Measurements from ENCODE around the gene CD209. TPM values are rescaled to one million over a fixed set of nuclear protein-coding genes. Genes with fewer than 3 reads are reported as not detected.
A peak's percentile ranks its signal among the peaks of the same experiment; 100 is the strongest.

The CD209 gene
- total RNA-seq, 5 donors from 2014 or later (not counting 1 experiment from before 2014, with no cell fraction given): 0.07 TPM; not detected in 4

- ChIA-PET POLR2A (no interaction called here), CTCF (no interaction called here)
- WGBS (ENCODE audit: insufficient coverage): 56% methylated on average over 2 of the region's 2 CpGs
- Histone ChIP-seq H3K4me3 (ENCODE audit: control insufficient read depth in 1 of 2, extremely low read depth in 1 of 2, low read length in 1 of 2) (no peak overlapping the region), H3K27me3 (replicated peaks in 1 of 2; ENCODE audit: control insufficient read depth in 2 of 2, extremely low read depth in 1 of 2, insufficient read depth in 2 of 2, low read length in 1 of 2) (peaks cover 0 to 39% of the 10 kb centered on the region in 2 experiments), H3K27ac (ENCODE audit: low read length) (no peak overlapping the region), H3K36me3 (ENCODE audit: control insufficient read depth in 2 of 2, extremely low read depth in 1 of 2, insufficient read depth in 1 of 2, low read length in 1 of 2) (no peaks in the 10 kb centered on the region), H3K9me3 (no peaks in the 10 kb centered on the region), H3K4me1 (ENCODE audit: control insufficient read depth in 1 of 2, extremely low read depth in 1 of 2, insufficient read depth in 2 of 2, low read length in 2 of 2) (peaks cover 0 to 10% of the 10 kb centered on the region in 2 experiments)
- peaks cover 3 to 13% of the 10 kb centered on the region in 2 donors for H3K27me3 Mint-ChIP-seq
- DNase-seq (no peak), ATAC-seq (replicated peaks in 1 of 4) (no peak)
- H3K4me3 Mint-ChIP-seq: no peak overlapping the region
- H3K4me1 Mint-ChIP-seq: peaks cover 17 to 34% (median 32%) of the 10 kb centered on the region in 3 donors
- no peaks in the 10 kb centered on the region for H3K36me3 Mint-ChIP-seq
- no peak overlapping the region for H3K27ac Mint-ChIP-seq
- H3K9me3 Mint-ChIP-seq: no peaks in the 10 kb centered on the region
Observed at GRCh38 chr19:7699003-7699402, 48.3 kb downstream of the CD209 start.

GRCh38 chr19:7698583-7698982, 48.8 kb downstream of the CD209 start:
- H3K27ac Mint-ChIP-seq: no peak overlapping the region
- H3K27me3 Mint-ChIP-seq: peaks cover 3 to 13% of the 10 kb centered on the region in 2 donors
- H3K27ac ChIP-seq (ENCODE audit: low read length): no peak overlapping the region
- ChIA-PET POLR2A (no interaction called here), CTCF (no interaction called here)
- H3K4me3 Mint-ChIP-seq: no peak overlapping the region
- ATAC-seq (replicated peaks in 1 of 4) (no peak), DNase-seq (no peak)
- H3K4me3 ChIP-seq (ENCODE audit: control insufficient read depth in 1 of 2, extremely low read depth in 1 of 2, low read length in 1 of 2): no peak overlapping the region
- H3K9me3 Mint-ChIP-seq: no peaks in the 10 kb centered on the region
- no peaks in the 10 kb centered on the region for H3K9me3 ChIP-seq
- no peaks in the 10 kb centered on the region for H3K36me3 ChIP-seq (ENCODE audit: control insufficient read depth in 2 of 2, extremely low read depth in 1 of 2, insufficient read depth in 1 of 2, low read length in 1 of 2)
- H3K4me1 Mint-ChIP-seq: peaks cover 14 to 30% (median 29%) of the 10 kb centered on the region in 3 donors
- no peaks in the 10 kb centered on the region for H3K36me3 Mint-ChIP-seq
- peaks cover 0 to 39% of the 10 kb centered on the region in 2 experiments for H3K27me3 ChIP-seq (replicated peaks in 1 of 2; ENCODE audit: control insufficient read depth in 2 of 2, extremely low read depth in 1 of 2, insufficient read depth in 2 of 2, low read length in 1 of 2)
- peaks cover 0 to 12% of the 10 kb centered on the region in 2 experiments for H3K4me1 ChIP-seq (ENCODE audit: control insufficient read depth in 1 of 2, extremely low read depth in 1 of 2, insufficient read depth in 2 of 2, low read length in 2 of 2)
- 65% methylated on average over 9 of the region's 11 CpGs for WGBS (ENCODE audit: insufficient coverage)

GRCh38 chr19:7697721-7698287, 49.5 kb downstream of the CD209 start:
- peaks cover 12 to 25% (median 25%) of the 10 kb centered on the region in 3 donors for H3K4me1 Mint-ChIP-seq
- no peaks in the 10 kb centered on the region for H3K9me3 Mint-ChIP-seq
- POLR2A ChIA-PET: interaction anchor here in 1 of 2 donors (0.6 kb wide), 1 partner anchor 1195 kb away, joined by 3 read pairs; no protein-coding TSS in a partner anchor
- peaks cover 3 to 13% of the 10 kb centered on the region in 2 donors for H3K27me3 Mint-ChIP-seq
- Histone ChIP-seq H3K4me3 (ENCODE audit: control insufficient read depth in 1 of 2, extremely low read depth in 1 of 2, low read length in 1 of 2) (no peak overlapping the region), H3K27me3 (replicated peaks in 1 of 2; ENCODE audit: control insufficient read depth in 2 of 2, extremely low read depth in 1 of 2, insufficient read depth in 2 of 2, low read length in 1 of 2) (peaks cover 0 to 39% of the 10 kb centered on the region in 2 experiments), H3K36me3 (ENCODE audit: control insufficient read depth in 2 of 2, extremely low read depth in 1 of 2, insufficient read depth in 1 of 2, low read length in 1 of 2) (no peaks in the 10 kb centered on the region), H3K27ac (ENCODE audit: low read length) (no peak overlapping the region), H3K4me1 (ENCODE audit: control insufficient read depth in 1 of 2, extremely low read depth in 1 of 2, insufficient read depth in 2 of 2, low read length in 2 of 2) (peaks cover 0 to 16% of the 10 kb centered on the region in 2 experiments), H3K9me3 (no peaks in the 10 kb centered on the region)
- WGBS (ENCODE audit: insufficient coverage): 86% methylated on average over 5 of the region's 10 CpGs
- H3K27ac Mint-ChIP-seq: no peak overlapping the region
- CTCF ChIA-PET: no interaction called here
- ATAC-seq (replicated peaks in 1 of 4) (no peak), DNase-seq (no peak)
- H3K36me3 Mint-ChIP-seq: no peaks in the 10 kb centered on the region
- H3K4me3 Mint-ChIP-seq: no peak overlapping the region

GRCh38 chr19:7694499-7694898, 52.8 kb downstream of the CD209 start:
- H3K27me3 Mint-ChIP-seq: peaks cover 3 to 9% of the 10 kb centered on the region in 2 donors
- POLR2A ChIA-PET: no interaction called here

GRCh38 chr19:7692417-7693088, 54.8 kb downstream of the CD209 start:
- H3K27ac ChIP-seq (ENCODE audit: low read length): peak overlapping the region; percentile 38
- H3K9me3 ChIP-seq: no peaks in the 10 kb centered on the region
- H3K4me1 ChIP-seq (ENCODE audit: control insufficient read depth in 1 of 2, extremely low read depth in 1 of 2, insufficient read depth in 2 of 2, low read length in 2 of 2): peaks cover 0 to 47% of the 10 kb centered on the region in 2 experiments
- peaks cover 0 to 38% of the 10 kb centered on the region in 2 experiments for H3K27me3 ChIP-seq (replicated peaks in 1 of 2; ENCODE audit: control insufficient read depth in 2 of 2, extremely low read depth in 1 of 2, insufficient read depth in 2 of 2, low read length in 1 of 2)
- H3K4me3 ChIP-seq (ENCODE audit: control insufficient read depth in 1 of 2, extremely low read depth in 1 of 2, low read length in 1 of 2): no peak overlapping the region
- H3K4me3 Mint-ChIP-seq: no peak overlapping the region
- CTCF ChIA-PET: no interaction called here
- WGBS (ENCODE audit: insufficient coverage): 51% methylated on average over 13 of the region's 13 CpGs
- no peaks in the 10 kb centered on the region for H3K36me3 Mint-ChIP-seq
- DNase-seq: peak in 19 of 35 experiments; percentile 13 to 72 (median 33)
- no peaks in the 10 kb centered on the region for H3K36me3 ChIP-seq (ENCODE audit: control insufficient read depth in 2 of 2, extremely low read depth in 1 of 2, insufficient read depth in 1 of 2, low read length in 1 of 2)
- no peaks in the 10 kb centered on the region for H3K9me3 Mint-ChIP-seq
- POLR2A ChIA-PET: no interaction called here
- no peak overlapping the region for H3K27ac Mint-ChIP-seq
- peak in 1 of 4 experiments; percentile 65 for ATAC-seq (replicated peaks in 1 of 4)
- H3K27me3 Mint-ChIP-seq: peaks cover 0 to 4% of the 10 kb centered on the region in 2 donors
- H3K4me1 Mint-ChIP-seq: peaks cover 0 to 13% (median 3%) of the 10 kb centered on the region in 3 donors

More at GRCh38 chr19:7694499-7694898, 52.8 kb downstream of the CD209 start:
- H3K9me3 ChIP-seq: no peaks in the 10 kb centered on the region
- no peak overlapping the region for H3K4me3 ChIP-seq (ENCODE audit: control insufficient read depth in 1 of 2, extremely low read depth in 1 of 2, low read length in 1 of 2)
- H3K27me3 ChIP-seq (replicated peaks in 1 of 2; ENCODE audit: control insufficient read depth in 2 of 2, extremely low read depth in 1 of 2, insufficient read depth in 2 of 2, low read length in 1 of 2): peaks cover 0 to 48% of the 10 kb centered on the region in 2 experiments
- Mint-ChIP-seq H3K4me3 (no peak overlapping the region), H3K4me1 (peaks cover 8 to 18% (median 9%) of the 10 kb centered on the region in 3 donors), H3K36me3 (no peaks in the 10 kb centered on the region), H3K27ac (no peak overlapping the region), H3K9me3 (no peaks in the 10 kb centered on the region)
- no peak overlapping the region for H3K27ac ChIP-seq (ENCODE audit: low read length)
- H3K4me1 ChIP-seq (ENCODE audit: control insufficient read depth in 1 of 2, extremely low read depth in 1 of 2, insufficient read depth in 2 of 2, low read length in 2 of 2): peaks cover 0 to 41% of the 10 kb centered on the region in 2 experiments
- WGBS (ENCODE audit: insufficient coverage): 88% methylated on average over 2 of the region's 4 CpGs
- CTCF ChIA-PET: no interaction called here
- H3K36me3 ChIP-seq (ENCODE audit: control insufficient read depth in 2 of 2, extremely low read depth in 1 of 2, insufficient read depth in 1 of 2, low read length in 1 of 2): no peaks in the 10 kb centered on the region
- DNase-seq (no peak), ATAC-seq (replicated peaks in 1 of 4) (no peak)

GRCh38 chr19:7691497-7691896, 55.8 kb downstream of the CD209 start:
- Mint-ChIP-seq H3K36me3 (no peaks in the 10 kb centered on the region), H3K27me3 (peaks cover 0 to 1% of the 10 kb centered on the region in 2 donors), H3K4me3 (no peak overlapping the region), H3K4me1 (peaks cover 0 to 12% (median 3%) of the 10 kb centered on the region in 3 donors), H3K27ac (no peak overlapping the region), H3K9me3 (no peaks in the 10 kb centered on the region)
- Histone ChIP-seq H3K4me3 (ENCODE audit: control insufficient read depth in 1 of 2, extremely low read depth in 1 of 2, low read length in 1 of 2) (no peak overlapping the region), H3K36me3 (ENCODE audit: control insufficient read depth in 2 of 2, extremely low read depth in 1 of 2, insufficient read depth in 1 of 2, low read length in 1 of 2) (no peaks in the 10 kb centered on the region), H3K4me1 (ENCODE audit: control insufficient read depth in 1 of 2, extremely low read depth in 1 of 2, insufficient read depth in 2 of 2, low read length in 2 of 2) (peaks cover 0 to 47% of the 10 kb centered on the region in 2 experiments), H3K9me3 (no peaks in the 10 kb centered on the region), H3K27me3 (replicated peaks in 1 of 2; ENCODE audit: control insufficient read depth in 2 of 2, extremely low read depth in 1 of 2, insufficient read depth in 2 of 2, low read length in 1 of 2) (peaks cover 0 to 28% of the 10 kb centered on the region in 2 experiments), H3K27ac (ENCODE audit: low read length) (peak overlapping the region; percentile 55)
- CTCF ChIA-PET: no interaction called here
- DNase-seq (peak in 13 of 35 experiments; percentile 18 to 63 (median 31)), ATAC-seq (replicated peaks in 1 of 4) (peak in 2 of 4 experiments; percentile 16 to 52)
- POLR2A ChIA-PET: interaction anchor here in 1 of 2 donors (0.5 kb wide), 1 partner anchor 508 kb away, joined by 4 read pairs; no protein-coding TSS in a partner anchor

Data from T-cell (primary cell).